DOHH2 (cell line): Measurements from ENCODE around the gene SH2D7.

ENCODE experiments used
- EZH2phosphoT487 ChIP-seq: fragments of 200-600 bp; sonication (generic); IDR thresholded peaks from 2 replicates; pipeline ENCODE4 v1.6.1; 2017; ENCODE audit warnings: borderline replicate concordance, mild to moderate bottlenecking, antibody characterized with exemption, low read length, moderate library complexity, mixed read lengths
- TF ChIP-seq, protein P1 (sequence below): fragments of 200-600 bp; sonication (generic); IDR thresholded peaks from one replicate; pipeline ENCODE4 v1.5.1; 2014; ENCODE audit warnings: antibody characterized with exemption, mild to moderate bottlenecking, low read depth, low read length; ENCODE audit not compliant: poor library complexity, severe bottlenecking

DNA sequence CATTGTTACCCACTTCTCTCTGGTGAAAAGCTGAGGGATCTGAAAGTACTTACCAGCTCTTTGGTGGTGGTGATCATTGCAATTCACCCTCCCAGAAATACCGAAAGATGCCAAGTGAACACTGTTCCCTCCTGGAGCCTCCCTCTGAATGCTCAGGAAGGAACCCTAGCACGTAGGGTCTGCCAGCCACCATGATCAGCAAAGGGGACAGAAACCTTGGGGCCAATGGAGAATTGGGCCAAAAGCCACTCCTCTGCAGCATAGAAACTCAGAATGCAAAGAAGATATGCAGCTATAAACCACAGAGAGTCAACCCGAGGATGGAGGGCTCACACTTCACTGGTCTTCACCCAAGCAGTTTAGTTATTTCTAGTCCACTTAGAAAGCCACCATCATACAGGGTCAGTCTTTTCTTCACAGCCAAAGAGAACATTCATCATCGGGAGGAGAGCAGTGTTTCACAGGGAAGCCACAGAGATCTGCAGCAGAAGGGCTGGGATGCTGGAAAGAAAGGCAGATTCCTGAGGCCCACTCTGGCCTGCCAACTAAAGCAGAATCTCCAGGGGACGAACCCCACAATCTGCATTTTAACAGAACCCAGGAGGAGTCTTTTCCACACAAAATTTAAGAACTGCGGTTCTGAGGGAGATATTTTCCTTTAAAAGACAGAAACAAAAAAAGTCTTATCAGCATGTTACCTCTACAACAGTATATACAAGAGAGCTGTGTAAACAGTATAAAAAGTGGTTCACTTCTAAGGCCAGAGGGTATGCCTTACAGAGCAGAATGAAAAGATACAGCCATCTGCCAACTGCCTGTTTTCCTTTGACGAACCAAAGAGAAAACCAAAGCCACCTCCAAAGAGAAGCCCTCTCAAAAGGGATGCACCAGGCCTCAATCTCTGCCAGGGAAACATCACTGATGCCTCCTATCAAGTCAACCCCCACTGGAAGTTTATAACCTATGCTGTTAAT, 26.1 kb upstream of the SH2D7 start:
- TF ChIP-seq, protein P1, sequence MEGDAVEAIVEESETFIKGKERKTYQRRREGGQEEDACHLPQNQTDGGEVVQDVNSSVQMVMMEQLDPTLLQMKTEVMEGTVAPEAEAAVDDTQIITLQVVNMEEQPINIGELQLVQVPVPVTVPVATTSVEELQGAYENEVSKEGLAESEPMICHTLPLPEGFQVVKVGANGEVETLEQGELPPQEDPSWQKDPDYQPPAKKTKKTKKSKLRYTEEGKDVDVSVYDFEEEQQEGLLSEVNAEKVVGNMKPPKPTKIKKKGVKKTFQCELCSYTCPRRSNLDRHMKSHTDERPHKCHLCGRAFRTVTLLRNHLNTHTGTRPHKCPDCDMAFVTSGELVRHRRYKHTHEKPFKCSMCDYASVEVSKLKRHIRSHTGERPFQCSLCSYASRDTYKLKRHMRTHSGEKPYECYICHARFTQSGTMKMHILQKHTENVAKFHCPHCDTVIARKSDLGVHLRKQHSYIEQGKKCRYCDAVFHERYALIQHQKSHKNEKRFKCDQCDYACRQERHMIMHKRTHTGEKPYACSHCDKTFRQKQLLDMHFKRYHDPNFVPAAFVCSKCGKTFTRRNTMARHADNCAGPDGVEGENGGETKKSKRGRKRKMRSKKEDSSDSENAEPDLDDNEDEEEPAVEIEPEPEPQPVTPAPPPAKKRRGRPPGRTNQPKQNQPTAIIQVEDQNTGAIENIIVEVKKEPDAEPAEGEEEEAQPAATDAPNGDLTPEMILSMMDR, result no peak
- no peak for TF ChIP-seq EZH2phosphoT487
